Panc1 (cell line): ENCODE data around the gene AATK. TPM values are rescaled to one million over a fixed set of nuclear protein-coding genes. Genes with fewer than 3 reads are reported as not detected.

Experiments used
- ATAC-seq: fragments of 200-7000 bp; cut with Tn5 transposase; 2 replicates; pipeline ENCODE4 v1.9.1; 2020; ENCODE audit warnings: mild to moderate bottlenecking, moderate library complexity
- BruUV-seq: library from RNA; stranded (reverse); fragments of 400-500 nt; replicated peaks from 2 replicates; lab custom pipeline; 2021; lab: Mats Ljungman, UMichigan
- CTCF ChIA-PET: fragments of 300-600 bp; sonication (Branson Sonifier 250); formaldehyde crosslinking; loops from one replicate; lab custom pipeline; 2022; ENCODE audit warnings: antibody characterized with exemption; lab: Charles Lee
- POLR2A ChIA-PET: fragments of 300-600 bp; sonication (Branson Sonifier 250); formaldehyde crosslinking; loops from one replicate; lab custom pipeline; 2022; ENCODE audit warnings: antibody characterized with exemption; lab: Charles Lee
- DNase-seq: peaks from one replicate; pipeline ENCODE4 v3.0.0-alpha.2; 2010; ENCODE audit warnings: low read depth, low spot score
- H3K27ac ChIP-seq: 2 replicates; pipeline ENCODE4 v1.5.1; 2011; ENCODE audit warnings: mild to moderate bottlenecking, low read length, inconsistent platforms
- H3K27me3 ChIP-seq: fragments of 200-500 bp; sonication (Bioruptor generic); 2 replicates; pipeline ENCODE4 v1.6.0; 2014; ENCODE audit warnings: low read length, inconsistent platforms; ENCODE audit not compliant: control insufficient read depth, insufficient read depth
- H3K36me3 ChIP-seq: fragments of 200-500 bp; sonication (Bioruptor generic); 2 replicates; pipeline ENCODE4 v1.5.1; 2014; ENCODE audit warnings: inconsistent platforms, mild to moderate bottlenecking, low read length, moderate library complexity; ENCODE audit not compliant: control insufficient read depth, insufficient read depth
- H3K4me1 ChIP-seq: 2 replicates; pipeline ENCODE4 v1.5.1; 2011; ENCODE audit warnings: inconsistent platforms, mild to moderate bottlenecking, low read length, moderate library complexity; ENCODE audit not compliant: control insufficient read depth, insufficient read depth
- H3K4me3 ChIP-seq, 2 experiments: 2 replicates each; pipeline ENCODE4 v1.5.1; 2011 to 2012; ENCODE audit warnings: low read depth in 2 of 2, low read length in 2 of 2, mild to moderate bottlenecking in 2 of 2, inconsistent platforms in 1 of 2, moderate library complexity in 1 of 2
- H3K9me3 ChIP-seq: fragments of 200-500 bp; sonication (Bioruptor generic); 2 replicates; pipeline ENCODE4 v1.5.1; 2014; ENCODE audit warnings: low read depth, mild to moderate bottlenecking, inconsistent platforms, low read length, moderate library complexity; ENCODE audit not compliant: control insufficient read depth, insufficient read depth
- POLR2AphosphoS5 ChIP-seq: IDR thresholded peaks from 2 replicates; pipeline ENCODE4 v1.6.1; 2012; ENCODE audit warnings: mild to moderate bottlenecking, low read depth, low read length, moderate library complexity
- SIN3A ChIP-seq: IDR thresholded peaks from 2 replicates; pipeline ENCODE4 v1.6.1; 2012; ENCODE audit warnings: low read depth, mild to moderate bottlenecking, low read length, moderate library complexity, borderline replicate concordance; ENCODE audit not compliant: insufficient read depth
- TCF7L2 ChIP-seq: IDR thresholded peaks from 2 replicates; pipeline ENCODE4 v1.6.1; 2011; ENCODE audit warnings: mild to moderate bottlenecking, low read depth, low read length, inconsistent platforms
- in situ Hi-C: cut with HindIII; loops from 2 replicates; pipeline ENCODE4 v1.10.0; 2016; ENCODE audit warnings: low sequenced_read_pairs, low pct_unique_long_range_greater_than_20kb
- intact Hi-C: fragments of 100-400 bp; cut with micrococcal nuclease; formaldehyde crosslinking; loops from one replicate; pipeline ENCODE4 v1.10.0; 2022; ENCODE audit not compliant: unreplicated experiment
- total RNA-seq: library from RNA; stranded (reverse); gene quantifications from one replicate; pipeline ENCODE4 v1.2.1, GENCODE V29; 2021; ENCODE audit not compliant: unreplicated experiment
- TF ChIP-seq, protein P1 (sequence below), 2 experiments: IDR thresholded peaks; 2 replicates each; pipeline ENCODE4 v1.6.1; 2011 to 2012; ENCODE audit warnings: low read depth in 2 of 2, control low read depth in 1 of 2, low read length in 1 of 2, mild to moderate bottlenecking in 1 of 2, moderate library complexity in 1 of 2; ENCODE audit not compliant: insufficient read depth in 1 of 2
- TF ChIP-seq, protein P2 (sequence below): fragments of 450-650 bp; IDR thresholded peaks from 2 replicates; pipeline ENCODE4 v1.5.1; 2017; ENCODE audit warnings: mild to moderate bottlenecking

Gene AATK
- total RNA-seq, 1 experiment from 2014 or later = 3.7 TPM

GRCh38 chr17:81148986-81149533, 17.0 kb downstream of the AATK start:
- no peaks in the 10 kb centered on the region for H3K27me3 ChIP-seq
- in situ Hi-C loops = no loop called here
- POLR2A ChIA-PET = no interaction called here
- DNase-seq = no peak
- no TSS peak for BruUV-seq
- ATAC-seq = no peak
- no peak overlapping the region for H3K4me3 ChIP-seq
- CTCF ChIA-PET = no interaction called here
- intact Hi-C loops = no loop called here
- H3K36me3 ChIP-seq = no peaks in the 10 kb centered on the region
- no peaks in the 10 kb centered on the region for H3K9me3 ChIP-seq
- H3K4me1 ChIP-seq = no peaks in the 10 kb centered on the region
- TF ChIP-seq POLR2AphosphoS5 (no peak), TCF7L2 (no peak)
- TF ChIP-seq, protein P1, sequence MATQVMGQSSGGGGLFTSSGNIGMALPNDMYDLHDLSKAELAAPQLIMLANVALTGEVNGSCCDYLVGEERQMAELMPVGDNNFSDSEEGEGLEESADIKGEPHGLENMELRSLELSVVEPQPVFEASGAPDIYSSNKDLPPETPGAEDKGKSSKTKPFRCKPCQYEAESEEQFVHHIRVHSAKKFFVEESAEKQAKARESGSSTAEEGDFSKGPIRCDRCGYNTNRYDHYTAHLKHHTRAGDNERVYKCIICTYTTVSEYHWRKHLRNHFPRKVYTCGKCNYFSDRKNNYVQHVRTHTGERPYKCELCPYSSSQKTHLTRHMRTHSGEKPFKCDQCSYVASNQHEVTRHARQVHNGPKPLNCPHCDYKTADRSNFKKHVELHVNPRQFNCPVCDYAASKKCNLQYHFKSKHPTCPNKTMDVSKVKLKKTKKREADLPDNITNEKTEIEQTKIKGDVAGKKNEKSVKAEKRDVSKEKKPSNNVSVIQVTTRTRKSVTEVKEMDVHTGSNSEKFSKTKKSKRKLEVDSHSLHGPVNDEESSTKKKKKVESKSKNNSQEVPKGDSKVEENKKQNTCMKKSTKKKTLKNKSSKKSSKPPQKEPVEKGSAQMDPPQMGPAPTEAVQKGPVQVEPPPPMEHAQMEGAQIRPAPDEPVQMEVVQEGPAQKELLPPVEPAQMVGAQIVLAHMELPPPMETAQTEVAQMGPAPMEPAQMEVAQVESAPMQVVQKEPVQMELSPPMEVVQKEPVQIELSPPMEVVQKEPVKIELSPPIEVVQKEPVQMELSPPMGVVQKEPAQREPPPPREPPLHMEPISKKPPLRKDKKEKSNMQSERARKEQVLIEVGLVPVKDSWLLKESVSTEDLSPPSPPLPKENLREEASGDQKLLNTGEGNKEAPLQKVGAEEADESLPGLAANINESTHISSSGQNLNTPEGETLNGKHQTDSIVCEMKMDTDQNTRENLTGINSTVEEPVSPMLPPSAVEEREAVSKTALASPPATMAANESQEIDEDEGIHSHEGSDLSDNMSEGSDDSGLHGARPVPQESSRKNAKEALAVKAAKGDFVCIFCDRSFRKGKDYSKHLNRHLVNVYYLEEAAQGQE (IDR thresholded peaks at IDR 0.05; ENCODE audit: insufficient read depth in 1 of 2, low read depth in 2 of 2, low read length in 1 of 2) = no peak
- TF ChIP-seq, protein P2, sequence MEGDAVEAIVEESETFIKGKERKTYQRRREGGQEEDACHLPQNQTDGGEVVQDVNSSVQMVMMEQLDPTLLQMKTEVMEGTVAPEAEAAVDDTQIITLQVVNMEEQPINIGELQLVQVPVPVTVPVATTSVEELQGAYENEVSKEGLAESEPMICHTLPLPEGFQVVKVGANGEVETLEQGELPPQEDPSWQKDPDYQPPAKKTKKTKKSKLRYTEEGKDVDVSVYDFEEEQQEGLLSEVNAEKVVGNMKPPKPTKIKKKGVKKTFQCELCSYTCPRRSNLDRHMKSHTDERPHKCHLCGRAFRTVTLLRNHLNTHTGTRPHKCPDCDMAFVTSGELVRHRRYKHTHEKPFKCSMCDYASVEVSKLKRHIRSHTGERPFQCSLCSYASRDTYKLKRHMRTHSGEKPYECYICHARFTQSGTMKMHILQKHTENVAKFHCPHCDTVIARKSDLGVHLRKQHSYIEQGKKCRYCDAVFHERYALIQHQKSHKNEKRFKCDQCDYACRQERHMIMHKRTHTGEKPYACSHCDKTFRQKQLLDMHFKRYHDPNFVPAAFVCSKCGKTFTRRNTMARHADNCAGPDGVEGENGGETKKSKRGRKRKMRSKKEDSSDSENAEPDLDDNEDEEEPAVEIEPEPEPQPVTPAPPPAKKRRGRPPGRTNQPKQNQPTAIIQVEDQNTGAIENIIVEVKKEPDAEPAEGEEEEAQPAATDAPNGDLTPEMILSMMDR = no peak
- no peak overlapping the region for H3K27ac ChIP-seq

GRCh38 chr17:81148571-81148970, 17.4 kb downstream of the AATK start:
- CTCF ChIA-PET = interaction anchor here (0.7 kb wide), 1 partner anchor 31 kb away, joined by 10 read pairs; no protein-coding TSS in a partner anchor
- in situ Hi-C loops = no loop called here
- Histone ChIP-seq H3K4me1 (no peaks in the 10 kb centered on the region), H3K9me3 (no peaks in the 10 kb centered on the region), H3K27ac (no peak overlapping the region), H3K36me3 (no peaks in the 10 kb centered on the region), H3K4me3 (no peak overlapping the region), H3K27me3 (no peaks in the 10 kb centered on the region)
- intact Hi-C loops = no loop called here
- TF ChIP-seq POLR2AphosphoS5 (no peak), SIN3A (no peak), TCF7L2 (no peak)
- TF ChIP-seq, protein P1 (IDR thresholded peaks at IDR 0.05; ENCODE audit: insufficient read depth in 1 of 2, low read depth in 2 of 2, low read length in 1 of 2) = no peak
- TF ChIP-seq, protein P2 = no peak
- ATAC-seq (no peak), DNase-seq (no peak)
- POLR2A ChIA-PET = interaction anchor here (0.6 kb wide), 4 partner anchors 19 to 246 kb away, joined by 3 to 12 read pairs (median 5); no protein-coding TSS in a partner anchor
- BruUV-seq = no TSS peak
